Panc1 (cell line): ENCODE measurements around the gene DRD3.

Source experiments
- CTCF ChIP-seq: fragments of 450-650 bp; IDR thresholded peaks from 2 replicates; pipeline ENCODE4 v1.5.1; 2017; ENCODE audit warnings: mild to moderate bottlenecking
- POLR2AphosphoS5 ChIP-seq: IDR thresholded peaks from 2 replicates; pipeline ENCODE4 v1.6.1; 2012; ENCODE audit warnings: mild to moderate bottlenecking, low read depth, low read length, moderate library complexity
- SIN3A ChIP-seq: IDR thresholded peaks from 2 replicates; pipeline ENCODE4 v1.6.1; 2012; ENCODE audit warnings: low read depth, mild to moderate bottlenecking, low read length, moderate library complexity, borderline replicate concordance; ENCODE audit not compliant: insufficient read depth
- TCF7L2 ChIP-seq: IDR thresholded peaks from 2 replicates; pipeline ENCODE4 v1.6.1; 2011; ENCODE audit warnings: mild to moderate bottlenecking, low read depth, low read length, inconsistent platforms

GRCh38 chr3:114079761-114080160 lies 99.1 kb downstream of the DRD3 start:
- TF ChIP-seq CTCF (no peak), POLR2AphosphoS5 (no peak), SIN3A (no peak), TCF7L2 (no peak)
